HepG2 (cell line): ENCODE data around the gene CBLB. TPM values are rescaled to one million over a fixed set of nuclear protein-coding genes. Genes with fewer than 3 reads are reported as not detected.

Experiments used
- ARNT ChIP-seq: fragments of 450-650 bp; IDR thresholded peaks from 2 replicates; pipeline ENCODE4 v1.6.1; 2017
- FUBP1 ChIP-seq: sonication (generic); formaldehyde crosslinking; IDR thresholded peaks from 2 replicates; pipeline ENCODE4 v1.5.1; 2020; ENCODE audit warnings: missing genetic modification reagents, mild to moderate bottlenecking, borderline replicate concordance
- JDP2 ChIP-seq: sonication (generic); formaldehyde crosslinking; IDR thresholded peaks from 2 replicates; pipeline ENCODE4 v1.8.1; 2022; ENCODE audit warnings: missing genetic modification reagents, borderline replicate concordance
- PREB ChIP-seq: sonication (generic); formaldehyde crosslinking; IDR thresholded peaks from 2 replicates; pipeline ENCODE4 v1.4.0; 2020; ENCODE audit warnings: missing genetic modification reagents
- SIX1 ChIP-seq: sonication (generic); formaldehyde crosslinking; IDR thresholded peaks from 2 replicates; pipeline ENCODE4 v1.4.0; 2020; ENCODE audit warnings: missing genetic modification reagents, borderline replicate concordance
- TBX2 ChIP-seq: sonication (generic); formaldehyde crosslinking; IDR thresholded peaks from 2 replicates; pipeline ENCODE4 v1.5.0; 2020; ENCODE audit warnings: missing genetic modification reagents, mild to moderate bottlenecking, borderline replicate concordance
- TMF1 ChIP-seq: sonication (generic); formaldehyde crosslinking; IDR thresholded peaks from 2 replicates; pipeline ENCODE4 v1.8.1; 2022; ENCODE audit warnings: low read depth, missing genetic modification reagents
- ZHX1 ChIP-seq: sonication (generic); formaldehyde crosslinking; IDR thresholded peaks from 2 replicates; pipeline ENCODE4 v1.8.1; 2022; ENCODE audit warnings: low read depth, mild to moderate bottlenecking, missing genetic modification reagents
- ZKSCAN1 ChIP-seq: fragments of 150-350 bp; IDR thresholded peaks from 2 replicates; pipeline ENCODE4 v1.6.1; 2014; ENCODE audit warnings: low read length
- ZNF280D ChIP-seq: sonication (generic); formaldehyde crosslinking; IDR thresholded peaks from 2 replicates; pipeline ENCODE4 v1.5.1; 2020; ENCODE audit warnings: mild to moderate bottlenecking, missing genetic modification reagents
- ZNF296 ChIP-seq: sonication (generic); formaldehyde crosslinking; conservative IDR thresholded peaks from 2 replicates; pipeline ENCODE4 v1.5.0; 2020; ENCODE audit warnings: mild to moderate bottlenecking, missing genetic modification reagents
- ZNF530 ChIP-seq: sonication (generic); formaldehyde crosslinking; IDR thresholded peaks from 2 replicates; pipeline ENCODE4 v1.5.0; 2020; ENCODE audit warnings: low read depth, mild to moderate bottlenecking, missing genetic modification reagents
- ZNF552 ChIP-seq: sonication (generic); formaldehyde crosslinking; IDR thresholded peaks from 2 replicates; pipeline ENCODE4 v1.9.0; 2022; ENCODE audit warnings: missing genetic modification reagents, mild to moderate bottlenecking, borderline replicate concordance
- ZNF605 ChIP-seq: sonication (generic); formaldehyde crosslinking; IDR thresholded peaks from 2 replicates; pipeline ENCODE4 v1.8.0; 2022; ENCODE audit warnings: mild to moderate bottlenecking, missing genetic modification reagents
- ZNF746 ChIP-seq: sonication (generic); formaldehyde crosslinking; IDR thresholded peaks from 2 replicates; pipeline ENCODE4 v1.8.0; 2022; ENCODE audit warnings: mild to moderate bottlenecking, missing genetic modification reagents
- ZNF780A ChIP-seq: sonication (generic); formaldehyde crosslinking; IDR thresholded peaks from 2 replicates; pipeline ENCODE4 v1.8.0; 2022; ENCODE audit warnings: mild to moderate bottlenecking, missing genetic modification reagents, moderate library complexity
- ZNF790 ChIP-seq: sonication (generic); formaldehyde crosslinking; IDR thresholded peaks from 2 replicates; pipeline ENCODE4 v1.8.0; 2022; ENCODE audit warnings: missing genetic modification reagents, mild to moderate bottlenecking, borderline replicate concordance
- polyA plus RNA-seq, 8 experiments: library from polyadenylated mRNA; depleted of rRNA in 3 of 8; stranded (reverse) in 7 of 8; unstranded in 1 of 8; fragments of >200 nt; fragmentation: Illumina TruSeq in 4 of 8; extraction: Trizol in 4 of 8; gene quantifications; 2 replicates each; pipeline versions ENCODE4 v1.2.1 to v1.2.3, GENCODE V29; 2011 to 2016; ENCODE audit warnings: low read depth in 4 of 8, missing spikeins in 1 of 8, mixed read lengths in 1 of 8; ENCODE audit not compliant: insufficient read depth in 1 of 8
- total RNA-seq, 5 experiments: library from RNA; depleted of rRNA; stranded (reverse); fragments of >200 nt; fragmentation: Illumina TruSeq; extraction: Trizol; gene quantifications; 2 replicates each; pipeline ENCODE4 v1.2.3, GENCODE V29; 2016; ENCODE audit warnings: low read depth in 1 of 5

CBLB gene
- total and polyA plus RNA-seq, 2 of the 13 experiments (the other 11 are each of a cell fraction or from before 2014, with no cell fraction given): 9.8 to 16.4 TPM

GRCh38 chr3:105868742-105869530, at the start of gene CBLB (continued):
- TF ChIP-seq ZNF530: no peak
- TF ChIP-seq SIX1 (CRISPR knock-in tag): no peak
- no peak for TF ChIP-seq ZNF280D
- TF ChIP-seq ZNF746: no peak
- TF ChIP-seq ZNF780A (CRISPR knock-in tag): no peak
- no peak for TF ChIP-seq FUBP1 (CRISPR knock-in tag)
- no peak for TF ChIP-seq ZKSCAN1
- peak; percentile 42; the same call in 1 of the 2 replicates for TF ChIP-seq TBX2
- TF ChIP-seq ZNF790: no peak
- no peak for TF ChIP-seq ZNF296 (CRISPR knock-in tag)
- no peak for TF ChIP-seq ZNF605 (CRISPR knock-in tag)
- TF ChIP-seq JDP2 (CRISPR knock-in tag): no peak
- no peak; the same call in 1 of the 2 replicates for TF ChIP-seq ZNF552
- no peak for TF ChIP-seq PREB
- TF ChIP-seq ARNT: no peak
- TF ChIP-seq TMF1 (CRISPR knock-in tag): no peak
- 0 out of 2 replicates have a peak, but pooled peaks have one; percentile 29 for TF ChIP-seq ZHX1 (CRISPR knock-in tag)
